Duodenal mucosa (tissue), 2 donors: ENCODE measurements around the gene LIG4.
"Not testable (repeated sequence)": the region's sequence is repeated elsewhere in the genome, so short reads cannot be mapped to it uniquely, and the experiment has no call there.

Source experiments
- H3K27ac ChIP-seq: one replicate; pipeline ENCODE4 v1.7.0; 2013; ENCODE audit warnings: low read depth, low read length
- H3K27me3 ChIP-seq, 2 donors: one replicate each; pipeline ENCODE4 v1.7.0; 2013; ENCODE audit warnings: low read length in 2 of 2, control low read depth in 1 of 2; ENCODE audit not compliant: insufficient read depth in 2 of 2, control insufficient read depth in 1 of 2
- H3K36me3 ChIP-seq, 2 donors: one replicate each; pipeline ENCODE4 v1.7.0; 2013; ENCODE audit warnings: low read length in 2 of 2, control low read depth in 1 of 2; ENCODE audit not compliant: insufficient read depth in 2 of 2, control insufficient read depth in 1 of 2
- H3K4me1 ChIP-seq, 2 donors: one replicate each; pipeline ENCODE4 v1.7.0; 2013; ENCODE audit warnings: low read length in 2 of 2, control low read depth in 1 of 2; ENCODE audit not compliant: insufficient read depth in 2 of 2, control insufficient read depth in 1 of 2
- H3K4me3 ChIP-seq, 2 donors: one replicate each; pipeline ENCODE4 v1.7.0; 2013; ENCODE audit warnings: low read length in 2 of 2, low read depth in 1 of 2
- H3K9ac ChIP-seq, 2 donors: one replicate each; pipeline ENCODE4 v1.7.0; 2013; ENCODE audit warnings: low read length in 2 of 2, low read depth in 1 of 2
- H3K9me3 ChIP-seq, 2 donors: one replicate each; pipeline ENCODE4 v1.7.0; 2013; ENCODE audit warnings: low read length in 2 of 2, control low read depth in 1 of 2; ENCODE audit not compliant: control insufficient read depth in 1 of 2

LIG4 gene

GRCh38 chr13:108218044-108218974, 3.0 kb upstream of the LIG4 start, which contains the start of gene ABHD13:
Gene ABHD13, plus strand, starts transcription at chr13:108218392. Its CDS starts 10,827 bp downstream, at chr13:108229219.
- H3K9me3 ChIP-seq: no peaks in the 10 kb centered on the region
- no peaks in the 10 kb centered on the region for H3K27me3 ChIP-seq
- peak within 1 kb of the TSS; percentile 88 to 94 for H3K4me3 ChIP-seq
- peaks cover 25 to 32% of the 10 kb centered on the region in 2 donors for H3K4me1 ChIP-seq
- H3K36me3 ChIP-seq: no peaks in the 10 kb centered on the region
- H3K27ac ChIP-seq: peak within 1 kb of the TSS; percentile 75
- H3K9ac ChIP-seq: peak within 1 kb of the TSS; percentile 90 to 91

DNA sequence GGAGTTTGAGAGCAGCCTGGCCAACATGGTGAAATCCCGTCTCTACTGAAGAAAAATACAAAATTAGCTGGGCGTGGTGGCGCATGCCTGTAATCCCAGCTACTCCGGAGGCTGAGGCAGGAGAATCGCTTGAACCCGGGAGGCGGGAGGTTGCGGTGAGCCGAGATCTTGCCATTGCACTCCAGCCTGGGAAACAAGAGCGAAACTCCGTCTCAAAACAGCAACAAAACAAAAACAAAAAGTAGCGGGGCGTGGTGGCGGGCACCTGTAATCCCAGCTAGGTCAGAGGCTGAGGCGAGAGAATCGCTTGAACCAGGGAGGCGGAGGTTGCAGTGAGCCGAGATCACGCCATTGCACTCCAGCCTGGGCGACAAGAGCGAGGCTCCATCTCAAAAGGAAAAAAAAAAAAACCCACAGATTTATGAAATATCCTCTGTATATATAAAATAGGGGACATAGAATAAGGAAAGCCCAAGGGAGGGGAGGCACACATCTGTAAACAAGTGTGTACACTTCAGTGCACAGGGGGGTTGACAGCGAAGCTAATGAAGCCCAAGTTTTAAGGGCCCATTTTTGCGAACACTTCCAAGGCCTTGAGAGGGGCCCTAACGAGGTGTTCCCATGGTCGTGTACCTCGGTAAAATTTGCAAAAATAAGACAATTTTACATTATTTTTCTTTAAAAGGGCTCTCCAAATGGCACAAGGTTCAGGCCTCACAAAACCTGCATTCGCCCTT, 2.1 kb upstream of the LIG4 start:
- peaks cover 25 to 32% of the 10 kb centered on the region in 2 donors for H3K4me1 ChIP-seq
- H3K27me3 ChIP-seq, H3K36me3 ChIP-seq, H3K9me3 ChIP-seq: not testable (repeated sequence)
- peak overlapping the region; percentile 90 to 91 for H3K9ac ChIP-seq
- H3K4me3 ChIP-seq: peak overlapping the region; percentile 88 to 94
- H3K27ac ChIP-seq: peak overlapping the region; percentile 75

DNA sequence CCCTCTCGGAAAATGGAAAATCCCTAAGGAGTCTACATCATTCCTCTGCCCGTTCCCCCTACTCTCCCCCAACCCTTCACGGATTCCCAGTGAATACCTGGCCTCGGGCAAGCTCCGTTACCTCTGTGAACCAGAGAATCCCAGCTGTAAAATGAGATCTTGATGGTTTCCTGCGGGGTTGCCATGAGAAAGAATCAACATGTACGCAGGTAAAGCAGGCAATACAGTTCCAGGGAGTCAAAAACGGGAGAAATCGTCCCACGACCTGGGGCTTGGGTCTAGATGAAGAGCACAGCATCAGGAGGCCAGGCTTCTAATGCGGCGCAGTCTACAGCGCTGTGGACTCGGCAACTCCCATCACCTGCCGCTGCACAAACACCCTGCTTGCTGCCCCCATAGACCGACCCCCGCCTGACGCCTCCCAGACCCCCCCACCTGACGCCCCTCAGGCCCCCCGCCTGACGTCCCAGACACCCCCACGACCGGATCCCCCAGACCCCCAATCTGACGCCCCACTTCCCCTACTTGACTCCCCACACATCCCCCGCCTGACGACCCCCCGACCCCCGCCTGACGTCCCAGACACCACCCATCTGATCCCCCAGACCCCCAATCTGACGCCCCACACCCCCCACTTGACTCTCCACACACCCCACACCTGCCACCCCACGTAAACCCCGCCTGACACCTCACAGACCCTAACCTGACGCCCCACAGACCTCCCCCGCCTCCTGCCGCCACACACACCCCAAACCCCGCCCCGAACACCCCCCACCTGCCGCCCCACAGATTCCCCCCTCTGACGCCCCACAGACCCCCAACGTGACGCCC, 680 bp downstream of the LIG4 start:
- Histone ChIP-seq H3K27me3 (no peaks in the 10 kb centered on the region), H3K9ac (no peak overlapping the region), H3K36me3 (peaks cover 8 to 12% of the 10 kb centered on the region in 2 donors), H3K27ac (no peak overlapping the region), H3K4me3 (peak overlapping the region; percentile 37 to 55), H3K9me3 (no peaks in the 10 kb centered on the region), H3K4me1 (peaks cover 11 to 14% of the 10 kb centered on the region in 2 donors)

- H3K9me3 ChIP-seq: no peaks in the 10 kb centered on the region
- no peak overlapping the region for H3K27ac ChIP-seq
- H3K4me3 ChIP-seq: peak overlapping the region in 1 of 2 donors; percentile 37
- H3K36me3 ChIP-seq: peaks cover 8 to 18% of the 10 kb centered on the region in 2 donors
- H3K27me3 ChIP-seq: no peaks in the 10 kb centered on the region
- no peak overlapping the region for H3K9ac ChIP-seq
- H3K4me1 ChIP-seq: peaks cover 6 to 10% of the 10 kb centered on the region in 2 donors
These were observed 1.4 kb downstream of the LIG4 start for GRCh38 chr13:108213946-108214345.

GRCh38 chr13:108212886-108213285, 2.5 kb downstream of the LIG4 start:
- Histone ChIP-seq H3K27ac (no peak overlapping the region), H3K36me3 (peaks cover 8 to 18% of the 10 kb centered on the region in 2 donors), H3K4me1 (peaks cover 6 to 10% of the 10 kb centered on the region in 2 donors), H3K9me3 (no peaks in the 10 kb centered on the region), H3K27me3 (no peaks in the 10 kb centered on the region), H3K9ac (no peak overlapping the region), H3K4me3 (no peak overlapping the region)

GRCh38 chr13:108210551-108210950, 4.8 kb downstream of the LIG4 start:
- Histone ChIP-seq H3K4me3 (no peak overlapping the region), H3K36me3 (peaks cover 8 to 18% of the 10 kb centered on the region in 2 donors), H3K9me3 (no peaks in the 10 kb centered on the region)

GRCh38 chr13:108200781-108201398, 14.4 kb downstream of the LIG4 start:
- Histone ChIP-seq H3K4me3 (no peak overlapping the region), H3K4me1 (no peaks in the 10 kb centered on the region), H3K27me3 (no peaks in the 10 kb centered on the region), H3K27ac (no peak overlapping the region), H3K9me3 (no peaks in the 10 kb centered on the region), H3K9ac (no peak overlapping the region), H3K36me3 (no peaks in the 10 kb centered on the region)

More at GRCh38 chr13:108210551-108210950, 4.8 kb downstream of the LIG4 start:
- no peaks in the 10 kb centered on the region for H3K27me3 ChIP-seq
- no peak overlapping the region for H3K9ac ChIP-seq
- H3K4me1 ChIP-seq: peaks cover 0 to 5% of the 10 kb centered on the region in 2 donors
- H3K27ac ChIP-seq: no peak overlapping the region

- no peaks in the 10 kb centered on the region for H3K36me3 ChIP-seq
- peaks cover 9 to 10% of the 10 kb centered on the region in 2 donors for H3K9me3 ChIP-seq
- H3K4me3 ChIP-seq: no peak overlapping the region
- no peak overlapping the region for H3K27ac ChIP-seq
- H3K27me3 ChIP-seq: no peaks in the 10 kb centered on the region
- H3K9ac ChIP-seq: no peak overlapping the region
- H3K4me1 ChIP-seq: no peaks in the 10 kb centered on the region
These were observed 19.5 kb downstream of the LIG4 start for GRCh38 chr13:108195861-108196260.

- Histone ChIP-seq H3K4me3 (no peak overlapping the region), H3K36me3 (no peaks in the 10 kb centered on the region), H3K27ac (no peak overlapping the region), H3K9me3 (peaks cover 9 to 10% of the 10 kb centered on the region in 2 donors), H3K9ac (no peak overlapping the region), H3K4me1 (no peaks in the 10 kb centered on the region), H3K27me3 (no peaks in the 10 kb centered on the region)
These were observed 20.2 kb downstream of the LIG4 start for GRCh38 chr13:108195146-108195545.
